Ishikawa (cell line): ENCODE data around the gene C19orf44.

Source experiments
- CEBPB ChIP-seq: IDR thresholded peaks from 2 replicates; pipeline ENCODE4 v1.6.1; 2012
- CREB1 ChIP-seq: IDR thresholded peaks from 2 replicates; pipeline ENCODE4 v1.6.1; 2012; ENCODE audit warnings: low read depth
- EGR1 ChIP-seq: IDR thresholded peaks from 2 replicates; pipeline ENCODE4 v1.6.1; 2012
- EP300 ChIP-seq: IDR thresholded peaks from 2 replicates; pipeline ENCODE4 v1.6.1; 2012; ENCODE audit warnings: borderline replicate concordance
- FOXM1 ChIP-seq: IDR thresholded peaks from 2 replicates; pipeline ENCODE4 v1.6.1; 2012; ENCODE audit warnings: low read depth, borderline replicate concordance
- MAX ChIP-seq: IDR thresholded peaks from 2 replicates; pipeline ENCODE4 v1.6.1; 2012
- NFIC ChIP-seq: IDR thresholded peaks from 2 replicates; pipeline ENCODE4 v1.6.1; 2012
- RAD21 ChIP-seq: IDR thresholded peaks from 2 replicates; pipeline ENCODE4 v1.6.1; 2012; ENCODE audit warnings: low read depth
- REST ChIP-seq: IDR thresholded peaks from 2 replicates; pipeline ENCODE4 v1.6.1; 2012; ENCODE audit warnings: low read depth, mild to moderate bottlenecking
- TAF1 ChIP-seq: IDR thresholded peaks from 2 replicates; pipeline ENCODE4 v1.6.1; 2012; ENCODE audit warnings: low read depth, mild to moderate bottlenecking
- TCF12 ChIP-seq: IDR thresholded peaks from 2 replicates; pipeline ENCODE4 v1.6.1; 2012; ENCODE audit warnings: low read depth
- TEAD4 ChIP-seq: IDR thresholded peaks from 2 replicates; pipeline ENCODE4 v1.6.1; 2012
- USF1 ChIP-seq: IDR thresholded peaks from 2 replicates; pipeline ENCODE4 v1.6.1; 2012
- YY1 ChIP-seq: IDR thresholded peaks from 2 replicates; pipeline ENCODE4 v1.6.1; 2012; ENCODE audit warnings: low read depth
- ZBTB7A ChIP-seq: IDR thresholded peaks from 2 replicates; pipeline ENCODE4 v1.6.1; 2012; ENCODE audit warnings: low read depth

The C19orf44 gene

GRCh38 chr19:16497837-16498236, 1.6 kb downstream of the C19orf44 start:
- no peak for TF ChIP-seq MAX
- no peak for TF ChIP-seq CEBPB
- no peak for TF ChIP-seq TEAD4
- TF ChIP-seq USF1, result no peak
- TF ChIP-seq TAF1, result no peak
- no peak for TF ChIP-seq FOXM1
- no peak for TF ChIP-seq ZBTB7A
- no peak for TF ChIP-seq EP300
- TF ChIP-seq RAD21, result no peak

- TF ChIP-seq RAD21, result no peak
- no peak for TF ChIP-seq ZBTB7A
- no peak for TF ChIP-seq YY1
- TF ChIP-seq FOXM1, result no peak
- TF ChIP-seq TAF1, result no peak
- TF ChIP-seq EP300, result no peak
- TF ChIP-seq EGR1, result no peak
- no peak for TF ChIP-seq USF1
- TF ChIP-seq CEBPB, result no peak
- TF ChIP-seq CREB1, result no peak
- TF ChIP-seq REST, result no peak
- no peak for TF ChIP-seq NFIC
- no peak for TF ChIP-seq TCF12
- TF ChIP-seq TEAD4, result no peak
- TF ChIP-seq MAX, result no peak
Observed at GRCh38 chr19:16504271-16504670, 8.1 kb downstream of the C19orf44 start.

- no peak for TF ChIP-seq NFIC
Observed at GRCh38 chr19:16506961-16507360, 10.8 kb downstream of the C19orf44 start.

GRCh38 chr19:16508546-16508945, 12.4 kb downstream of the C19orf44 start:
- TF ChIP-seq MAX (no peak), TAF1 (no peak), RAD21 (no peak), REST (no peak), USF1 (no peak), YY1 (no peak), NFIC (no peak), ZBTB7A (no peak), CREB1 (no peak), TCF12 (no peak), TEAD4 (no peak), FOXM1 (no peak), CEBPB (no peak), EP300 (no peak), EGR1 (no peak)

GRCh38 chr19:16509141-16510061, 13.2 kb downstream of the C19orf44 start:
- TF ChIP-seq FOXM1 (no peak), TAF1 (no peak), USF1 (no peak), EP300 (no peak), TEAD4 (no peak), EGR1 (no peak), MAX (no peak), YY1 (no peak), RAD21 (no peak), TCF12 (no peak), NFIC (no peak), CEBPB (no peak), REST (no peak), CREB1 (no peak), ZBTB7A (no peak)
